Fibroblast of gingiva (primary cell): ENCODE results near the gene SCPEP1.

Experiments
- DNase-seq: peaks from one replicate; pipeline ENCODE4 v3.0.0-alpha.2; 2011; ENCODE audit warnings: low read depth

SCPEP1 gene

DNA sequence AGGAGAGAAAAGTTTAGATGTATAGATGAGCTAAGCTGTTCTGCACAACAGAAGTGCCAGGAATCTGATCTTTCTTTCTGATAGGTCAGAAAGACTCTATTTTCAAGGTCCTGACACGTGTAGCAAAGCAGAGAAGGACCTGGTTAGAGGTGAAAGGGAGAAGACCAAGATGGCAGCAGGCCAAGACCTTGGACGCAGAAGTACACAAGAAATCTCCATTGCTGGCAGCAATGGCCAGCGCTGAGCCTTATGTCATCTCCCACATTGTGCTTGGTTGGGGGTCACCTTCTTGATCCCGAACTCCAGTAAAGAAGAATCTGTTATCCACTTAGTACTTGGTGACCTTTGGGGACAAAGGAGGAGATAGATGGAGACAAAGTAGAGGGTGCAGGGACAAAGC, 65.3 kb downstream of the SCPEP1 start:
- DNase-seq = no peak

DNA sequence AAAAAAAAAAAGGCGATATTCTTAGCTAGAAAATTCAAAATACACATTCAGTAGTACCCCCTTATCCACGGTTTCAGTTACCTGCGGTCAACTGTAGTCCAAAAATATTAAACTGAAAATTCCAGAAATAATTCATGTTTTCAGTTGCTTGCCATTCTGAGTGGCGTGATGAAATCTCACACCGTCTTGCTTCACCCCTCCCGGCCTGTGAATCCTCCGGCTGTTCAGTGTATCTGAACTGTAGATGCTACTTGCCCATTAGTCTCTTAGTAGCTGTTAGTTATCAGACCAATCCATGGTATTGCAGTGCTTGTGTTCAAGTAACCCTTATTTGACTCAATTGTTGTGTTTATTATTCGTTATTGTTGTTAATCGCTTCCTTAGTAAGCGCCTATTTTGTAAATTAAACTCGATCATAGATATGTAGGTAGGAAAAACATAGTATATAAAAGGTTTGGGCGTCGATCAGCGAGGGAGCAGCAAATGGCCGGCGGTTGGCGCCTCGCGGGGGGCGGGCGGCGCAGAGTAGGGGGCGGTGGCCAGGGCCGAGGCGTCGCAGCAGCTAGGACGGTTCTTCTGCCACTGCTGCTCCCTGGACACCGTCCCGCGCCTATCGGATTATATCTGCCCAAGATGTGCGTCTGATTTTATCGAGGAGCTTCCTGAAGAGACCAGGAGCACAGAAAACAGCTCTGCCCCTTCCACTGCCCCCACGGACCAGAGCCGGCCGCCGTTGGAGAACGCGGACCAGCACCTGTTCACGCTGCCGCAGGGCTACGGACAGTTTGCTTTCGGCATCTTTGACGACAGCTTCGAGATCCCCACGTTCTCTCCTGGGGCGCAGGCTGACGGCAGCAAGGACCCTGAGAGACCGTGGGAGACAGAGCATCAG, 67.3 kb downstream of the SCPEP1 start:
- DNase-seq = no peak

DNA sequence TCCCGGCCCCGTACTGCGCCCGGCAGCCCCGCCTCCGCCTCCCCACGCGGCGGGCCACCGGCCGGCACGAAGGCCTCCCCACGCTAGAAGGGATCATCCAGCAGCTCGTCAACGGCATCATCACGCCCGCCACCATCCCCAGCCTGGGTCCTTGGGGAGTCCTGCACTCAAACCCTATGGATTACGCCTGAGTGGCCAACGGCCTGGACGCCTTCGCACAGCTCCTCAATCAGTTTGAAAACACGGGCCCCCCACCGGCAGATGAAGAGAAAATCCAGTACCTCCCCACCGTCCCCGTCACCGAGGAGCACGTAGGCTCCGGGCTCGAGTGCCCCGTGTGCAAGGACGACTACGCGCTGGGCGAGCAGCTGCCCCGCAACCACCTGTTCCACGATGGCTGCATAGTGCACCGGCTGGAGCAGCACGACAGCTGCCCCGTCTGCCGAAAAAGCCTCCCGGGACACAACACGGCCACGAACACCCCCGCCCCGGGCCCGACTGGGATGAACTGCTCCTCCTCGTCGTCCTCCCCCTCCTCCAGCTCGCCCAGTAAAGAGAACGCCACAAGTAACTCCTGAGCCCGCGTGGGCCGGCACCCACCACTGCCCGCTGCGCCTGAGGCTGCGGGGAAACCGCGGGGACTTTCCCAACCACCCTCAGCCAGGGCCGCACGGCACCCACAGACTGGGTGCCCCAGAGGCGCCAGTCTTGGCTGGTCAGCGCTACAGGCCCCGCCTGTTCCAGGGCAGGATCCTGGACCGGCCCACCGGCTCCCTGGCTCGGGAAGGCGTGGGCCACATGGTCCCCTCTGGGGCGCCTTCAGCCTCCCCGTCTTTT, 68.2 kb downstream of the SCPEP1 start:
- no peak for DNase-seq

DNA sequence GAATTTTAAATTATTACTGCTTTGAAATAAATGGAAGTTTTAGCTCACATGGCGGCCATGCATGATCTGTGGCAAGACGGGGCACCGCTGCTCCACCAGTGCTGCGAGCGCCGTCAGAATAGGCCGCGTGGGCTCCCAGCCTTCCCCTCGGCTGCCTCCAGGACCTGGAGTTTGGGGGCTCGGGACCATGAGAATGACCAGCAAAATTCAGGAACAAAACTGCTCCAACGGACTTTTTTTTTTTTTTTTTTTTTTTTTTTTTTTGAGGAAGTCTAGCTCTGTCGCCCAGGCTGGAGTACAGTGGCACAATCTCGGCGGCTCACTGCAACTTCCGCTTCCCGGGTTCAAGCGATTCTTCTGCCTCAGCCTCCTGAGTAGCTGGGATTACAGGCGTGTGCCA, 68.8 kb downstream of the SCPEP1 start:
- DNase-seq = no peak

DNA sequence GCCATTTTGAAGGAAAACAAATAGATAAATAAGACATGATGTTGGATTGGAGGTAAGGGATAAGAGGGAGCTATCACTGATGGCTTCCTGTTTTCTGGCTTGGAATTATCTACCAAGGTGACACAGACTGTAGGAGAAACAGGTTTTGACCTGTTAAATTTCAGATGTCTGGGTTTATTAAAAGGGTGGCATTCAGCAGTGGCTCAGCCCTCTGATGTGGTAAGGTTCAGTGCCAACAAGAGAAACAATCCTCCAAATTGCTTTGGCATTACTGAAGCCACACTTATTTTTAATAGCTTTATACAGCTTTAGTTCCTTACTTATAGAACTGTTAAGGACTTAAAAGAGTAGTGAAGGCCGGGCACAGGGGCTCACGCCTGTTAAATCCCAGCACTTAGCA, 70.2 kb downstream of the SCPEP1 start:
- DNase-seq = no peak

DNA sequence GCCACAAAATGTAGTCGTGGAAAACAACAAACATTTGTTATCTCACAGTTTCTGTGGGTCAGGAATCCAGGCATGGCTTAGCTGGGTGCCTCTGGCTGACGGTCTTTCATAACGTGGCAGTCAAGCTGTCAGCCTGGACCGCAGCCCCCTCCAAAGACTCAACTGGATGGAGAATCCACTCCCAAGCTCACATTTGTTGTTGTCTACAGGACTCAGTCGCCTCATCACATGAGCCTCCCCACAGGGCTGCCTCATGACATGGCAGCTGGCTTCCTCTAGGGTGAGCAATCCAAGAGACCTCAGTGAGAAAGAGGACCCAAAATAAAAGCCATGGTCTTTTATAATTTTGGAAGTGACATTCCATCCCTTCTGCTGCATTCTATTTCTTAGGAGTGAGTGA, 72.4 kb downstream of the SCPEP1 start:
- DNase-seq = no peak

DNA sequence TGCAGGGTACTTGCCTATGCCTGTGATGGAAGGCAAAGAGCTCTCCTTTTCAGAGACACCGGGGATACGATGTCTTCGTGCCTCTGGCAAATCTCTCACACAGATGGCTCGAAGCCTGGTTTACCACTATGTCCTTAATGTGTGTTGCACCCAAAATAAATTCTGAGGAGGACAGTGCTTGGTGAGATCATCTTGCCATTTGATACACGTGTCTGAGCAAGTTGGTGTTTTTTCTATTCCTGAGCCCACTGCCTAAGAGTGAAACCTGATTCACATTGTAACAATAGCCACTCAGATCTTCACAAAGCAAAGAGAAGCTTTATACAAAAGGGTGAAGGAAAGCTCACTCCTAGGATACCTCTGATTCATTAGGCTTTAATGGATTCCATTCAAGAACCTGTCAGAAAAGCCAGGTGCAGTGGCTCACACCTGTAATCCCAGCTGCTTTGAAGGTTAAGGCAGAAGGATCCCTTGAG, 74.0 kb downstream of the SCPEP1 start:
- DNase-seq = no peak
